Neutrophil (primary cell): Measurements from ENCODE around the gene AFDN.

Source experiments
- H3K27ac ChIP-seq: fragments of 200-600 bp; sonication (generic); 2 replicates; pipeline ENCODE4 v1.5.1; 2016; ENCODE audit warnings: mild to moderate bottlenecking, moderate library complexity
- H3K27me3 ChIP-seq: fragments of 200-600 bp; sonication (generic); 2 replicates; pipeline ENCODE4 v1.6.0; 2016; ENCODE audit warnings: mild to moderate bottlenecking
- H3K36me3 ChIP-seq: fragments of 200-600 bp; sonication (generic); 2 replicates; pipeline ENCODE4 v1.5.1; 2017
- H3K4me1 ChIP-seq, 2 experiments: fragments of 200-600 bp in 1 of 2; sonication (generic) in 1 of 2; 1 replicate in 1 of 2; 2 replicates in 1 of 2; pipeline versions ENCODE4 v1.5.1 to v1.6.1; 2013 to 2016; ENCODE audit warnings: low read depth in 1 of 2, low read length in 1 of 2, mild to moderate bottlenecking in 1 of 2, moderate library complexity in 1 of 2; ENCODE audit not compliant: control insufficient read depth in 1 of 2, insufficient read depth in 1 of 2
- H3K4me3 ChIP-seq, 2 experiments: fragments of 200-600 bp in 1 of 2; sonication (generic) in 1 of 2; 1 replicate in 1 of 2; 2 replicates in 1 of 2; pipeline ENCODE4 v1.5.1; 2013 to 2016; ENCODE audit warnings: low read depth in 1 of 2, low read length in 1 of 2, mild to moderate bottlenecking in 1 of 2, moderate library complexity in 1 of 2
- H3K9me3 ChIP-seq: fragments of 200-600 bp; sonication (generic); 2 replicates; pipeline ENCODE4 v1.5.1; 2016
- CTCF ChIP-seq: fragments of 200-600 bp; sonication (generic); IDR thresholded peaks from 2 replicates; pipeline ENCODE4 v1.5.1; 2016; ENCODE audit warnings: antibody characterized with exemption

The AFDN gene

GRCh38 chr6:167984144-167984719 is 157.5 kb downstream of the AFDN start:
- TF ChIP-seq CTCF, result no peak
- H3K27ac ChIP-seq, result no peak overlapping the region
- H3K27me3 ChIP-seq, result no peaks in the 10 kb centered on the region
- H3K36me3 ChIP-seq, result no peaks in the 10 kb centered on the region
- no peaks in the 10 kb centered on the region for H3K4me1 ChIP-seq
- no peaks in the 10 kb centered on the region for H3K9me3 ChIP-seq
- no peak overlapping the region for H3K4me3 ChIP-seq

- Histone ChIP-seq H3K9me3 (no peaks in the 10 kb centered on the region), H3K36me3 (no peaks in the 10 kb centered on the region), H3K4me3 (no peak overlapping the region), H3K27me3 (no peaks in the 10 kb centered on the region), H3K4me1 (no peaks in the 10 kb centered on the region), H3K27ac (no peak overlapping the region)
- no peak for TF ChIP-seq CTCF
Measured at GRCh38 chr6:167984876-167985604, 158.3 kb downstream of the AFDN start.

GRCh38 chr6:167985911-167986595 is 159.3 kb downstream of the AFDN start:
- no peaks in the 10 kb centered on the region for H3K27me3 ChIP-seq
- no peak overlapping the region for H3K4me3 ChIP-seq
- no peaks in the 10 kb centered on the region for H3K4me1 ChIP-seq
- no peaks in the 10 kb centered on the region for H3K36me3 ChIP-seq
- no peaks in the 10 kb centered on the region for H3K9me3 ChIP-seq
- no peak overlapping the region for H3K27ac ChIP-seq
- no peak for TF ChIP-seq CTCF

- no peak for TF ChIP-seq CTCF
- Histone ChIP-seq H3K9me3 (no peaks in the 10 kb centered on the region), H3K4me1 (no peaks in the 10 kb centered on the region), H3K27me3 (no peaks in the 10 kb centered on the region), H3K27ac (no peak overlapping the region), H3K36me3 (no peaks in the 10 kb centered on the region), H3K4me3 (no peak overlapping the region)
Measured at GRCh38 chr6:167987396-167988153, 160.9 kb downstream of the AFDN start.

- TF ChIP-seq CTCF, result no peak
- Histone ChIP-seq H3K27ac (no peak overlapping the region), H3K27me3 (no peaks in the 10 kb centered on the region), H3K4me1 (no peaks in the 10 kb centered on the region), H3K9me3 (no peaks in the 10 kb centered on the region), H3K36me3 (no peaks in the 10 kb centered on the region), H3K4me3 (no peak overlapping the region)
Measured at GRCh38 chr6:167988154-167988495, 161.4 kb downstream of the AFDN start.
